ENCODE measurements around the gene PACRG. TPM values are rescaled to one million over a fixed set of nuclear protein-coding genes. Genes with fewer than 3 reads are reported as not detected.

Gene PACRG
- polyA plus RNA-seq, 1 of the 3 experiments (the other 2 are of a cell fraction): 0.56 TPM

DNA sequence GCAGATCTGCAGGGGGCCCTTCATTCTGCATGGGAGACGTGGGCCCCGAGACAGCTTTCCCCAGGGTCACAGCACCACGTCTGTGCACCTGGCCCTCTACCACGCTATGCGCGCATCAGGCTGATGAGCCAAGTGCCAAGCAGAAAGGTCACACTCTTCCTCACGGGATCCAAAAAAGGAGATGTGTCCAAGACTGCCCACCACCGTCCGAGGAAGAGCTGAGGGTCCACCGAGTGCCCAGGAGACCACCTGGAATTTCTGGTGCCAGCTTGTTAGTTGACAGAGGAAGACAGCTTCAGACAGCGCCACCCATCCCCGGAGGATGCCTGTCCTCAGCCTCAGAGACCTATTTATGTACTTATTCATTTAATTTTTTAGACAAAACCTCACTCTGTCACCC lies 609.2 kb downstream of the PACRG start (continued):
- no peak for TF ChIP-seq POLR2AphosphoS5 (IDR thresholded peaks at IDR 0.05; ENCODE audit: low read depth, low read length)

DNA sequence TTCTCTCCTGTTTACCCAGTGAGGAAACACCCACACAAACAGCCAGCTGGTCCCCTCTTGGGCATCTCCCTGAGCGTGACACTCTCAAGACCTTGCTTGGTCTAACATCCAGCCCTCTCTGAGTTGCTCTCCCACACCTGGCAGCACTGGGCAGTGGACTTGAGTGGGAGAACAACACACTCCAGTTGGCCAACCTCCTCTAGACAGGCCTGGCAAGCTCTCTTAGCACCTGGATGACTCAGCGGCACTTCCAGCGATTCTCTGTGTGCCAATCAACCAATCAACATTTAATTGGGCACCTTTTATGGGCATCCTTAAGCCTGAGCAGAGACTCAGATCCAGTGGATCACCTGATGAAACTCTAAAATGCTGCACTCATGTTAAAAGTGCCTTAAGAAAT lies 610.2 kb downstream of the PACRG start:
- TF ChIP-seq, protein P1, sequence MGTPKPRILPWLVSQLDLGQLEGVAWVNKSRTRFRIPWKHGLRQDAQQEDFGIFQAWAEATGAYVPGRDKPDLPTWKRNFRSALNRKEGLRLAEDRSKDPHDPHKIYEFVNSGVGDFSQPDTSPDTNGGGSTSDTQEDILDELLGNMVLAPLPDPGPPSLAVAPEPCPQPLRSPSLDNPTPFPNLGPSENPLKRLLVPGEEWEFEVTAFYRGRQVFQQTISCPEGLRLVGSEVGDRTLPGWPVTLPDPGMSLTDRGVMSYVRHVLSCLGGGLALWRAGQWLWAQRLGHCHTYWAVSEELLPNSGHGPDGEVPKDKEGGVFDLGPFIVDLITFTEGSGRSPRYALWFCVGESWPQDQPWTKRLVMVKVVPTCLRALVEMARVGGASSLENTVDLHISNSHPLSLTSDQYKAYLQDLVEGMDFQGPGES (IDR thresholded peaks at IDR 0.05; ENCODE audit: low read depth, low read length): no peak
- TF ChIP-seq ELF1 (IDR thresholded peaks at IDR 0.05): no peak
- TF ChIP-seq YY1 (IDR thresholded peaks at IDR 0.05; ENCODE audit: low read depth): no peak
- TF ChIP-seq JUND (IDR thresholded peaks at IDR 0.05): no peak
- TF ChIP-seq EP300 (IDR thresholded peaks at IDR 0.05; ENCODE audit: borderline replicate concordance in 1 of 2, low read depth in 1 of 2, low read length in 1 of 2): no peak
- TF ChIP-seq RAD21 (IDR thresholded peaks at IDR 0.05; ENCODE audit: low read length): no peak
- TF ChIP-seq FOSL2 (IDR thresholded peaks at IDR 0.05; ENCODE audit: borderline replicate concordance, low read depth): no peak
- TF ChIP-seq TEAD4 (IDR thresholded peaks at IDR 0.05; ENCODE audit: borderline replicate concordance, insufficient read depth): no peak
- TF ChIP-seq MXI1 (IDR thresholded peaks at IDR 0.05; ENCODE audit: low read depth, low read length): no peak
- no peak for TF ChIP-seq FOXJ3 (CRISPR knock-in tag; IDR thresholded peaks at IDR 0.05)
- TF ChIP-seq POLR2AphosphoS5 (IDR thresholded peaks at IDR 0.05; ENCODE audit: low read depth, low read length): no peak
- TF ChIP-seq, protein P2, sequence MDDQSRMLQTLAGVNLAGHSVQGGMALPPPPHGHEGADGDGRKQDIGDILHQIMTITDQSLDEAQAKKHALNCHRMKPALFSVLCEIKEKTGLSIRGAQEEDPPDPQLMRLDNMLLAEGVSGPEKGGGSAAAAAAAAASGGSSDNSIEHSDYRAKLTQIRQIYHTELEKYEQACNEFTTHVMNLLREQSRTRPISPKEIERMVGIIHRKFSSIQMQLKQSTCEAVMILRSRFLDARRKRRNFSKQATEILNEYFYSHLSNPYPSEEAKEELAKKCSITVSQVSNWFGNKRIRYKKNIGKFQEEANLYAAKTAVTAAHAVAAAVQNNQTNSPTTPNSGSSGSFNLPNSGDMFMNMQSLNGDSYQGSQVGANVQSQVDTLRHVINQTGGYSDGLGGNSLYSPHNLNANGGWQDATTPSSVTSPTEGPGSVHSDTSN (IDR thresholded peaks at IDR 0.05): no peak
- TF ChIP-seq TCF12 (IDR thresholded peaks at IDR 0.05): no peak
- TF ChIP-seq RCOR1 (IDR thresholded peaks at IDR 0.05; ENCODE audit: low read length): no peak
- no peak for TF ChIP-seq CHD2 (IDR thresholded peaks at IDR 0.05; ENCODE audit: low read length, partially characterized antibody)
- TF ChIP-seq RFX5 (IDR thresholded peaks at IDR 0.05; ENCODE audit: low read length): no peak
- no peak for TF ChIP-seq GATA2 (CRISPR knock-in tag; IDR thresholded peaks at IDR 0.05)
- TF ChIP-seq NRF1 (IDR thresholded peaks at IDR 0.05; ENCODE audit: low read depth, low read length): no peak
- no peak overlapping the region for H3K4me3 ChIP-seq (ENCODE audit: low read depth in 2 of 2, low read length in 1 of 2)
- no peaks in the 10 kb centered on the region for H4K20me1 ChIP-seq (ENCODE audit: insufficient read depth)
- no peak overlapping the region for H2AFZ ChIP-seq (ENCODE audit: low read depth)
- no peaks in the 10 kb centered on the region for H3K9me3 ChIP-seq
- DNase-seq: no peak
- H3K9me2 ChIP-seq: no peaks in the 10 kb centered on the region
- H3K4me2 ChIP-seq: no peak overlapping the region
- H3K9ac ChIP-seq: no peak overlapping the region
- no peaks in the 10 kb centered on the region for H3K36me3 ChIP-seq (replicated peaks in 1 of 2; ENCODE audit: control insufficient read depth in 1 of 2, insufficient read depth in 2 of 2, low read length in 1 of 2)
- no peaks in the 10 kb centered on the region for H3F3A ChIP-seq (replicated peaks; ENCODE audit: insufficient read depth)
- 65% methylated on average over 3 of the region's 3 CpGs for WGBS (ENCODE audit: low lambda C conversion rate)
- H3K27ac ChIP-seq (ENCODE audit: low read depth in 2 of 2, low read length in 1 of 2): no peak overlapping the region
- ChIA-PET POLR2A (no interaction called here), CTCF (interaction anchor here (1.1 kb wide), 1 partner anchor 14 kb away, joined by 3 read pairs; no protein-coding TSS in a partner anchor)
- H3K27me3 ChIP-seq (ENCODE audit: insufficient read depth): no peaks in the 10 kb centered on the region
- no peaks in the 10 kb centered on the region for H3K4me1 ChIP-seq (ENCODE audit: control insufficient read depth in 1 of 2, insufficient read depth in 2 of 2, low read depth in 1 of 2, low read length in 1 of 2)
- H3K79me2 ChIP-seq (ENCODE audit: insufficient read depth): no peaks in the 10 kb centered on the region
